Skin epidermis (tissue), 12 donors: Measurements from ENCODE around the gene AP3D1.
"Not testable (repeated sequence)": the region's sequence is repeated elsewhere in the genome, so short reads cannot be mapped to it uniquely, and the experiment has no call there.

Source experiments
- H3K27ac ChIP-seq, 21 experiments: fragments of 200-600 bp; sonication (generic) in 11 of 21; one replicate each; pipeline ENCODE4 v1.5.0; 2020; ENCODE audit warnings: mild to moderate bottlenecking in 3 of 21, inconsistent platforms in 2 of 21, moderate library complexity in 2 of 21
- H3K4me3 ChIP-seq, 7 experiments: fragments of 200-600 bp; sonication (generic) in 2 of 7; one replicate each; pipeline ENCODE4 v1.5.0; 2020; ENCODE audit warnings: inconsistent platforms in 2 of 7, mild to moderate bottlenecking in 2 of 7, moderate library complexity in 1 of 7

AP3D1 gene

DNA sequence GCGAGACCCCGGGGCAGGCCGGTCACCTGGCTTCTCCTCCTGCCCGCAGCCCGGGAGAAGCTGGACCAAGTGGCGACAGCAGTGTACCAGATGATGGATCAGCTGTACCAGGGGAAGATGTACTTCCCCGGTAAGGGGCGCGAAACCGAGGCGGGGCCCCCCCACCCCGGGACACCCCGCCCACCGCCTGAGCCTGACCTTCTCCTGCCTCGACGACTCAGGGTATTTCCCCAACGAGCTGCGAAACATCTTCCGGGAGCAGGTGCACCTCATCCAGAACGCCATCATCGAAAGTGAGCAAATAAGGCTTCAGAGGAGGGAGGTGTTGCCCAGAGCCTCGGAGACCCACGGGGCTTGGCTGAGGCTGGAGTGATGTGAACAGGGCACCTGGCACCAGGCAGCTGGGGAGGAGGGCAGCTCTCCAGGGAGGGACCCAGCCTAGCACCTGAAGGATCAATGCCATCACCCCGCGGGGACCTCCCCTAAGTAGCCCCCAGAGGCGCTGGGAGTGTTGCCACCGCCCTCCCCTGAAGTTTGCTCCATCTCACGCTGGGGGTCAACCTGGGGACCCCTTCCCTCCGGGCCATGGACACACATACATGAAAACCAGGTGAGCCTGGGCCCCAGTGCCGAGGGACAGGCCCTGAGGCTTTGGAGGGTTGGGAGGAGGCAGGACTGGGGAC is 54.0 kb downstream of the AP3D1 start:
- peak overlapping the region in 10 of 21 experiments; percentile 1 to 74 (median 47) for H3K27ac ChIP-seq
- H3K4me3 ChIP-seq = peak overlapping the region; percentile 12 to 42 (median 29)

- Histone ChIP-seq H3K27ac (peak within 1 kb of the TSS; percentile 63 to 98 (median 94)), H3K4me3 (peak within 1 kb of the TSS; percentile 55 to 85 (median 64))
These were observed 54.7 kb downstream of the AP3D1 start, which contains the start of gene IZUMO4 for GRCh38 chr19:2096480-2097202. Gene IZUMO4, plus strand, starts transcription at chr19:2096915. Its CDS starts 31 bp downstream, at chr19:2096946.

DNA sequence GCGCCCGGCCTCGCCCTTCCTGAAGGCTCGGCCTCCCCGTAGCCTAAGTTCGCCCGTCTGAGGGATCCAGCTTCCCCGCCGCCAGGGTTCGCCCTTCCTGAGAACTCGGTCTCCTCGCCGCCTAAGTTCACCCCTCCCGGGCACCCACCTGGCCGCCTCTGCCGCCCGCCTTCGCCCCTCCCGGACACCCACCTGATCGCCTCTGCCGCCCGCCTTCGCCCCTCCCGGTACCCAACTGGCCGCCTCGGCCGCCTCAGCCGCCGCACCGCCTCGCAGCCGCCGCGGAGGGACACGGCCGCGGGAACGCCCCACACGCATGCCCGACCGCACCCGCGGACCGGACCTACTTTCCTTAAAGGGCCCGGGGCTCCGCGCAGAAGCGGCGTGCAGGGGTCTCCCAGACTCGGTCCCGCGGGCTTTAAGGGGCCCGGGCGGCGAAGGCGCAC is 55.3 kb downstream of the AP3D1 start, which contains the start of gene MOB3A:
Gene MOB3A (minus strand): TSS at position 293 of the 446 bp plus-strand sequence. CDS start 17,766 bp downstream, outside the sequence.
- H3K27ac ChIP-seq = peak within 1 kb of the TSS; percentile 63 to 98 (median 94)

DNA sequence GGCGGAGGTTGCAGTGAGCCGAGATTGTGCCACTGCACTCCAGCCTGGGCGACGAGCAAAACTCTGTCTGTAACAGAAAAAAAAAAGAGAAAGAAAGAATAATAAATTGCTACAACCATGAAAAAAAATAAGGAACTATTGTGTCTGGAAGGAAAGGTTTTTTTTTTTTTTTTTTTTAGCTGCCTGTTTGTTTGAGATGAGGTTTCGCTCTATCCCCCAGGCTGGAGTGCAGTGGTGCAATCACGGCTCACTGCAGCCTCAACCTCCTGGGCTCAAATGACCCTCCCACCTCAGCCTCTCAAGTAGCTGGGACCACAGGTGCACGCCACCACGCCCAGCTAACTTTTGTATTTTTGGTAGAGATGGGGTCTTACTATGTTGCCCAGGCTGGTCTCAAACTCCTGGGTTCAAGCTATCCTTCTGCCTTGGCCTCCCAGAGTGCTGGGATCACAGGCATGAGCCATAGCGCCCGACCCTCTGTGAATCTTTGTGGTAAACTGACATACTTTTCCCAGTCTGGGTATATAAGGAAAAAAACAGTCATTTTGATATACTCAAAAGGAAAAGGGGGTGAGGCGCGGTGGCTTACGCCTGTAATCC is 59.3 kb downstream of the AP3D1 start:
- H3K27ac ChIP-seq = peak overlapping the region in 17 of 21 experiments; percentile 26 to 97 (median 90)
- not testable (repeated sequence) for H3K4me3 ChIP-seq

More for the DNA sequence above, 55.3 kb downstream of the AP3D1 start, which contains the start of gene MOB3A:
- peak within 1 kb of the TSS; percentile 55 to 85 (median 64) for H3K4me3 ChIP-seq

DNA sequence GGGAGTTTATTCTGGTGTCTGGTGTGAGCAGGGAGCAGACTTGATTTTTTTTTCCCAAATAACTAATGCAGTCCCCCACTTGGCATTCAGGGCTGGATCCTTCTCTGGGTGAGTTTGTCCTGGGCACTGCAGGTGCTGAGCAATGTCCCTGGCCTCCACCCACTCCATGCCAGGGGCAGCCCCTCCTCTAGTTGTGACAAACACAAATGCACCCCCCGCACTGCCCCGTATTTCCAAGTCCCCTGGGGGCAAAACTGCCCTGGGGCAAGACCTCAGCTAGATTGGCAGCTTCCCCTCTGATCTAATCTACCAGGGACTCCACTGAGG is 61.7 kb downstream of the AP3D1 start:
- Histone ChIP-seq H3K4me3 (peak overlapping the region in 2 of 7 experiments; percentile 8 to 18), H3K27ac (peak overlapping the region in 20 of 21 experiments; percentile 1 to 97 (median 74))

- peak overlapping the region in 20 of 21 experiments; percentile 1 to 97 (median 74) for H3K27ac ChIP-seq
- no peak overlapping the region for H3K4me3 ChIP-seq
These were observed 62.2 kb downstream of the AP3D1 start for GRCh38 chr19:2089001-2089711.

- Histone ChIP-seq H3K27ac (peak overlapping the region in 20 of 21 experiments; percentile 7 to 97 (median 70)), H3K4me3 (no peak overlapping the region)
These were observed 63.7 kb downstream of the AP3D1 start for GRCh38 chr19:2087621-2088100.

DNA sequence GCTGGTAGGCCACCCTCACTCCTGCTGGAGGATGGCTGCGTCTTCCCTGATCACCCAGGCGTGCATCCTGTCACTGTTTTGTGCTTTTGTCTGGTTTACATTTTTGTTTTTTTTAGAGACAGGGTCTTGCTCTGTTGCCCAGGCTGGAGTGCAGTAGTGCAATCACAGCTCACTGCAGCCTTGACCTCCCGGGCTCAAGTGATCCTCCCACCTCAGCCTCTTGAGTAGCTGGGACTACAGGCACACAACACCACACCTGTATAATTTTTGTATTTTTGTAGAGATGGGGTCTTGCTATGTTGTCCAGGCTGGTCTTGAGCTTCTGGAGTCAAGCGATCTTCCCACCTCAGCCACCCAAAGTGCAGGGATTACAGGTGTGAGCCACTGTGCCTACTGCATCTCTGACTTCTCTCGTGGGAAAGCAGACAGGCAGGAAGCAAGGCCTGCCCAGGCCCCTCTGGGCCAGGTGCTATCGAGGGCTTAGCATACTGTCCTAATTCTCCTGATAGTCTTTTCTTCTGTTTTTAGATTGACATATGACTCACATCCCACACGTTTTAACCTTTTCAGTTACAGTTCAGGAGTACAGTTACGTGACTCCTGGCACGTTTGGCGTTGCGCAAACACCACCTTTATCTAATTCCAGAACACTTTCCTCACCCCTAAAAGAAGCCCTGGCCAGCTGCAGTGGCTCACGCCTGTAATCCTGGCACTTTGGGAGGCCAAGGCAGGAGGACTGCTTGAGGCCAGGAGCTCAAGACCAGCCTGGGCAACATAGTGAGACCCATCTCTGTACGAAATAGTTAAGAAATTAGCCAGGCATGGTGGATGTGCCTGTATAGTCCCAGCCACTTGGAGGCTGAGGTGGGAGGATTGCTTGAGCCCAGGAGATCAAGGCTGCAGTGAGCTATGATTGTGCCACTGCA is 64.4 kb downstream of the AP3D1 start:
- not testable (repeated sequence) for H3K4me3 ChIP-seq

GRCh38 chr19:2084993-2085720 is 66.2 kb downstream of the AP3D1 start:
- Histone ChIP-seq H3K4me3 (peak overlapping the region; percentile 29 to 50 (median 43)), H3K27ac (peak overlapping the region in 20 of 21 experiments; percentile 51 to 97 (median 80))

More for the DNA sequence above, 64.4 kb downstream of the AP3D1 start:
- peak overlapping the region in 20 of 21 experiments; percentile 7 to 97 (median 70) for H3K27ac ChIP-seq

GRCh38 chr19:2083174-2083854 is 68.1 kb downstream of the AP3D1 start:
- H3K4me3 ChIP-seq = peak overlapping the region; percentile 29 to 50 (median 43)
- H3K27ac ChIP-seq = peak overlapping the region in 20 of 21 experiments; percentile 3 to 97 (median 80)

GRCh38 chr19:2081873-2082810 is 69.2 kb downstream of the AP3D1 start:
- H3K27ac ChIP-seq = peak overlapping the region in 18 of 21 experiments; percentile 2 to 97 (median 80)
- H3K4me3 ChIP-seq = peak overlapping the region; percentile 11 to 50 (median 43)

GRCh38 chr19:2080336-2080988 is 70.9 kb downstream of the AP3D1 start:
- Histone ChIP-seq H3K4me3 (no peak overlapping the region), H3K27ac (peak overlapping the region in 7 of 21 experiments; percentile 11 to 97 (median 87))

GRCh38 chr19:2079865-2080301 is 71.5 kb downstream of the AP3D1 start:
- H3K4me3 ChIP-seq = no peak overlapping the region
- H3K27ac ChIP-seq = peak overlapping the region in 5 of 21 experiments; percentile 4 to 94 (median 18)

GRCh38 chr19:2079076-2079864 is 72.1 kb downstream of the AP3D1 start:
- Histone ChIP-seq H3K27ac (peak overlapping the region in 2 of 21 experiments; percentile 4 to 11), H3K4me3 (no peak overlapping the region)
